GM19023 (cell line): ENCODE data around the gene CARD11.
A peak's percentile ranks its signal among the peaks of the same experiment; 100 is the strongest.

Experiments
- ATAC-seq: cut with Tn5 transposase; IDR thresholded peaks from one replicate; pipeline ENCODE4 v1.9.1; 2021; ENCODE audit warnings: mild to moderate bottlenecking, moderate library complexity; ENCODE audit not compliant: unreplicated experiment

Gene CARD11

DNA sequence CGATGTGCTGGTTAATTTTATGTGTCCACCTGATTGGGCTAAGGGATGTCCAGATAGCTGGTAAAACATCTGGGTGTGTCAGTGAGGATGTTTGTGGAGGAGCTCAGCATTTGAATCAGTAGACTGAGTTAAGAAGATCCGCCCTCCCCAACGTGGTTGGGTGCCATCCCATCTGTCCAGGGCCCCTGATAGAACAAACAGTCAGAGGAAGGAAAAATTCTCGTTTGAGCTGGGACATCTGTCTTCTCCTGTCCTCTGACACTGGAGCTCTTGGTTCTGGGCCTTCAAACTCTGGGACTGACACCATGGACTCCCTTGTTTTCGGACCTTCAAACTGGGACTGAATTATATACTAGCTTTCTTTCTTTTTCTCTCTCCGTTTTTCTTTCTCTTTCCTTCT lies 59.6 kb downstream of the CARD11 start:
- ATAC-seq, result no peak

DNA sequence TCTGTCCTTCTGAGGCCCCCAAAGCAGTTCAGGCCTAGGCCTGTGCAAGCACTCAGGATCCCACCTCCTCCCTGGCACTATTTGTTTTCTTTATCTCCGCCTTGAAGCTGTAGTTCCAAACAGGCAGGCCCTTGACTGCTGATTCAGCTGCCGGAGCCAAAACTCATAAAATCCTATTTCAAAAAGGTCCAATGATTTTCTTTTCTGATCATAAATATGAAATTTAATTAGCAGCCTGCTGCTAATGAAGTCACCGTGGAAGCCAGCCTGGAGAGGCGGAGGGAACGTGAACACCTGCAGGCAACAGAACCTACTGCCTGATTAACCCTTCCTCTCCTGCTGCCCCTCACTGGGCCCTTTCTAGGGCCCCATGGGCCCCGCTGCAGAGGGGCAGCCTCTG lies 60.1 kb downstream of the CARD11 start:
- ATAC-seq, result no peak

DNA sequence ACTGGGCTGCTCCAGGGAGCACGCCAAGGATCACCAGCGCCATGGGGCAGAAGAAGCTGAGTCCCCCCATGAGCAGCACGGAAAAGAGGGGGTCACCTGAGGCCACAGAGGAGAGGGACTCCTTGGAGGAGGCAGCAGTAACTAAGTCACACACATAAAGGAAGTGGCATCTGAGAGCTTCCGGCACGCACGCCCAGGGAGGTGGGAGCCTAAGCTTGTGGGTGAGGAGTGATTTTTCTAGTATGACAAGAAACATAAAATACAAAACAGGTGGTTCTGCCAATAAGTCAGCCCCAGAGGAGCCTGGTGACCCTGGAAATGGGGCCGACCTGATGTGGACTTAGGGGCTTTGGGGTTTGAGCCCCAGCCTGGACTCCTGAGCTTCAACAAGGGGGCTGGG lies 60.8 kb downstream of the CARD11 start:
- no peak for ATAC-seq

DNA sequence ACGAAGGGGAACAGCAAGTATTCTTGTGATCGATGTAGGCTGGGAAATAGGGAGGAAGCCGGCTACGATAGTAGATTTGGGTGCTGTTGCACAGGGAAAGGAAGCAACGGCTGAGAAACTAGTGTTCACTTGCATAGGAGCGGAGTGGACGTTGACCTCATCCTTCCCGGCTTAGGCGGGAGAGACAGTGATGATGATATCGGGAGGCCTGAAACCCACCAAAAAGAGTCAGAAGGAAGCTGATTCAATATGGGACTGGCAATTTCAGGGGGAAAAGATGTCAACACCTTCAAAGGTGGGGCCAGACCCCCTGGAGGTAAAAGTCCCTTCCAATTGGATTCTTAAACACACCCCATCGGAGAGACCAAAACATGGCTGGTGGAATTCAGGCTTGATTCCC lies 61.3 kb downstream of the CARD11 start:
- ATAC-seq, result no peak

DNA sequence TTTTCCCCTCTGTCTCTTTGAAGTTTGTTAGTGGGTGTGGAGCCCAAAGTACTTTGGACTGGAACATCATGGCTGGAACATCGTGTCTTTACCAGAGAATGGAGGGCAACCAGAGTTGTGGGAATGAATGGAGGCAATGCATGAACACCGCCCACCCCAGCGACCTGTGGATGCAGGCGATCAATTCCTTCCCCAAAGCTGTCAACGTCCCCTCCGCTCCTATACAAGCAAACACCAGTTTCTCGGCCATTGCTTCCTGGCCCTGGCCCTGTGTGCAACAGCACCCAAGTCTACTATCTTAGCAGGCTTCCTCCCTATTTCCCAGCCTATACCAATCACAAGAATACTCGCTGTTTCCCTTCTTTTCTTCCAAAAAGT lies 62.6 kb downstream of the CARD11 start:
- ATAC-seq, result no peak

DNA sequence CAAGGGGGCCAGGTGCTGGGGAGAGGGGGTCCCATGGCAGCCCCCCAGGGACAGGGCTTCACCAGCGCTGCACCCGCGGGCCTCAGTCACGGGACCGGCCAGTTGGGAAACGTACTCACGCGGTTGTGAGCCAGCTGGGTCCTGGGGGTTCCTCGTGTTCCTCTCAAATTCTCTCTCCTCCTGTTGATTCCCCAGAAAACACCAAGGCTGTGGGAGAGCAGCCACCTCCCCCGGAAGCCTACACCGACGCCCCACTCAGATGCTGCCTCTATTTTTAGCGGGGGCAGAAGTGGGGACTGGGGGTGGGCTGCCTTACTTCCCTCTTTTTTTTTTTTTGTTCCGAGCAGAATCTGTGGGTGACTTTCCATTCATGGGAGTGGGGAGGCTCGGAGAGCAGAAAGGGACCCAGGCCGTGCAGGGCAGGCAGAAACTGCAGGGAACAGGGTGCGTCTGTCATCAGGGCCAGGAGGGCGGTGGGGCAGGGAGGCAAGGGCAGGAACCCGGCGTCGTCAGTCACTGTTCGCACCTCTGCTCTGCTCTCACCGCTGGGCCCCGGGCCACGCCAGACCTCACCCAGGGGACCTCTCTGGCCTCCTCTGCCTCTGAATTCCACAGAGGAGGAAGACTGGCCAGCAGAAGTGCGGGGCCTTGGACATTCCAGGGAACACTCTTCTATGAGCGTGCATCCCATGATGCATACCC lies 63.1 kb downstream of the CARD11 start:
- ATAC-seq, result no peak

DNA sequence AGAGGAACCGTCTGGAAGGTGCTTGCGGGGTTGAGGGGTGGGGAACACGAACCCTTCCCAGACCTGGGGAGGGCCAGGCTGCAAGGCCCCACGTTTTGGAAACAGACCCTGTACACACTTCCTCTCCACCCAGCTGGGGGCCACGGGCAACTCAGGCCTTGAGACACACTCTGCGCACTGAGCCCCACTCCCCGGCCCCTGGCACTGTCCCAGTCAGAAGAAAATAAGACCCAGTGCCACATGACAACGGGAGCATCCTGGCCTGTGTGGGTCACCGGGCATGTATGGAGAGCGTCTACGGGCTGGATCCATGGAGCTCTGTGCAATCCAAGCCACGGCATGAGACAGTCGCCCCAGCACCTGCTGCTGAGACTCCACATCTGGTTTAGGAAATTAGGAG lies 63.7 kb downstream of the CARD11 start:
- ATAC-seq, result no peak

DNA sequence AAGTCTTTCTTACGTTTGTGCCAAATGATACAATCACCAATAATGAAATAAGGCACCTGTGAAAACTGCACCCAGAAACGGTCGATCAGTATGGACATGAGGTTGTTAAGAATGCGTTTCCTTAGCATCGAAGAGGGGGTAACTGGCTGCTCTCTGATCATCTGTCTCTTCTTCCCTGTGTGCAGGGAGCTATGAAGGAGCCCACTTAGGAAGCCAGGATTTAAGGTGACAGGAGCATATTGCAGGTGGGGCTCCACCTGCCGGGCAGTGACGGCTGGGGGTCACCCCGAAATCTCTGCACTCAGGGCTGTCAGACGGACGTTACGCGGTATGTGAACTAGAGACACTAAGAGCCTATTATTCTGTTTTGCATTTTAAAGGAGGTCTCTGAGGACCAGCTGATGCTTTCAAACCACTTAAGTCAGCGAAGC lies 64.5 kb downstream of the CARD11 start:
- no peak for ATAC-seq

DNA sequence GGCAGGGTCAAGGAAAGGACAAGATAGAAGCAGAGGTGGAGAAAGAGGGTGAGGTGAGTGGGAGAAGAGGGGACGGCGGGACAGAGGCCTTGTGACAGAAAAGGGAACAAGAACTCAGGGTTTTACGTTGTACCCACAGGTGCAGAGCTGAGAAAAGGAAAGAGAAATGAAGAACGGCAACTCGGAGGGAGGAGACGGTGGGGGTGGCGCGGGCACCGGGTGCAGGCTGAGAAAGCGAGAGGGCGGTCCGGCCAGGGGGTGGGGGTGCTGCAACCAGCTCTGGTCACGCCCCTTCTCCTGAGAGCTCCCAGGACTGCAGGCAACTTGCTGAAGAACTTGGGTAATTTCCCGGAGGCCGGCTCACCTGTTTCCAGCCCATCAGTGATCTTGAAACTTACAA lies 65.3 kb downstream of the CARD11 start:
- peak; percentile 85 for ATAC-seq

DNA sequence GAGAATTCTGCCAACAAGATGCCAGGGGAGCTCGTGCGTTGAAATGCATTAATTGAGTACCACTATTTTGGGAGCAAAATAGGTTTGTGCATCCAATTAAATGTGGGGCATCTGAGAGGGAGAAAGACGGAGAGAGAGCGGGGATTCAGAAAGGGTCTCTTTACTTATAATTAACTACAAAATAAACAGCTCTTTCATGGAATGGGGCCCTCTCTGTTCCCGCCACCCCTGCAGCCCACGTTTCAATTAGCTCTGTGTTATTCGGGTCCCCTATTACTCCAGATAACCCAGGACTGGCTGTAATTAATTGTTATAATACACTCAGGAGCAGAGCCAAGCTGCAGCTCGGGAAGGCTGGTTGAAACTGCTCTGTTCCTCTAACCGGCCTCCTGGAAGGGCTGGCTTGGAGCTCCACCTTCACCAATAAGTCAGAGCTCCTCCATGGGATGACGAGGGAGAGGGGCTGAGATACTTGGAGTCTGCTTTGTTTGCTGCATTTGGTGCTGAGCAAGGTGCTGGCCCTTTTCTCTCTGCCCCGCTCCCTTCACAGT lies 67.8 kb downstream of the CARD11 start:
- ATAC-seq, result no peak

DNA sequence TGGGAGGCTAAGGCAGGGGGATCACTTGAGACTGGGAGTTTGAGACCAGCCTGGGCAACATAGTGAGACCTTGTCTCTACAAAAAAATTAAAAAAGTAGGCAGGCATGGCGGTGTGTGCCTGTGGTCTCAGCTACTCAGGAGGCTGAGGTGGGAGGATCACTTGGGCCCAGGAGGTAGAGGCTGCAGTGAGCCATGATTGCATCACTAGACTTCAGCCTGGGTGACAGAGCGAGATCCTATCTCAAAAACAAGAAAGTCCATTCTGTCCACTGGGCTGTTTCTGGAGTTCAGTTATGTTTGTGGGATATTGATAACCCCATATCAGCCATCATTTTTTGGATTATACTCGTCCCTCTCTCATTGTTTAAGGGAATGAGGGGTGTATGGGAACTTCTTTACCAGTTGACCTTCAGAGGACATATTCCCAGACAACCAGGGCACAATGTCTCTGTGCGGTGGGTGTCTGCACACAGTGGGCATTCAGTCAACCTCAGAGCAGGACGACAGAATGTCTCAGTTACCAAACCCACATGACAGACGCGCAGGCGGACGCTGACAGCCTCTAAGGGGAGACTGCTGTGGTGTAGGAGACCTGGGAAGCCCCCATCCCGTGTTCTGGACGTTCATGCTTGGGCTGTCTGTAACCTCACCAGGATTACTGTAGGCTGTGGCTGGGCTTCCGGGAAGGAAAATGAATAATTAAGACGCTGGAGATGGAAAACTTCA lies 69.4 kb downstream of the CARD11 start:
- ATAC-seq, result no peak

DNA sequence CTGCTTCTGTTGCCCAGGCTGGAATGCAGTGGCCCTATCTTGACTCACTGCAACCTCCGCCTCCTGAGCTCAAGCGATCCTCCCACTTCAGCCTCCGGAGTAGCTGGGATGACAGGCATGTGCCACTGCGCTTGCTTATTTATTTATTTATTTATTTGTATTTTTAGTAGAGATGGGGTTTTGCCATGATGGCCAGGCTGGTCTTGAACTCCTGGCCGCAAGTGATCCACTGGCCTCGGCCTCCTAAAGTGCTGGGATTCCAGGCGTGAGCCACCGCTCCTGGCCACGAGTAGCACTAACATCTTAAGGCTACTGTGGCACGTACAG lies 70.9 kb downstream of the CARD11 start:
- ATAC-seq, result no peak

DNA sequence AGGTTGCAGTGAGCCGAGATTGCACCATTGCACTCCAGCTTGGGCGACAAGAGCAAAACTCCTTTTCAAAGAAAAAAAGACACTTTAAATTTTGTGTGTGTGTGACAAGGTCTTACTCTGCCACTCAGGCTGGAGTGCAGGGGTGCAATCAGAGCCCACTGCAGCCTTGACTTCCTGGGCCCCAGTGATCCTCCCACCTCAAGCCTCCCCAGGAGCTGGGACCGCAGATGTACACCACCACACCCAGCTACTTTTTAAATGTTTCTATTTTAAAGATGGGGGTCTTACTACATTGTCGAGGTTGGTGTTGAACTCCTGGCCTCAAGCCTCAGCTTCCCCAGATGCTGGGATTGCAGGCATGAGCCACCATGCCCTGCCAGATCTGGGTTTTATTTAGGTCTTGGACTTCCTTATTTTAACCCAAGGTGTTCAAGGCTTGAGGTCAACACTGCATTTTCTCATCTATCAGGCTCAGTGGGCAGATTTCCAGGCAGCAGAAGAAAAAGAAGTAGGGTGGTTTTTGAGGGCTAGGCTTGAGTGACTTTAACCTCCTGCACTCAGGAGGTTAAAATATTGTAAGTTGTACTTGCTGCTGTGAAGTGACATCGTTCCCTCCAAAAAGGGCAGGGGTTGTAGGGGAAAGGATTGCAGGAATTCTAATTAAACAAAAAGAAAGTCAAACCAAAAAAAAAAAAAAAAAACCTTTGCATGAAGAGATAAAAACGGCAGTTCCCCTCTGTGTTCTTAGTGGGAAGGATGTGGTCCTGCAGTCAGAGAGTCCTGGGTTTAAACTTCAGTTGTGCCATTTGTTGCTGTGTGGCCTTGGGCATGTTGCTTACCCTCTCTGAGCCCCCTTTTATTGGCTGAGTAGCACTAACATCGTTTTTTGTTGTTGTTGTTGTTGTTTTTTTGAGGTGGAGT lies 71.5 kb downstream of the CARD11 start:
- ATAC-seq, result peak; percentile 58

DNA sequence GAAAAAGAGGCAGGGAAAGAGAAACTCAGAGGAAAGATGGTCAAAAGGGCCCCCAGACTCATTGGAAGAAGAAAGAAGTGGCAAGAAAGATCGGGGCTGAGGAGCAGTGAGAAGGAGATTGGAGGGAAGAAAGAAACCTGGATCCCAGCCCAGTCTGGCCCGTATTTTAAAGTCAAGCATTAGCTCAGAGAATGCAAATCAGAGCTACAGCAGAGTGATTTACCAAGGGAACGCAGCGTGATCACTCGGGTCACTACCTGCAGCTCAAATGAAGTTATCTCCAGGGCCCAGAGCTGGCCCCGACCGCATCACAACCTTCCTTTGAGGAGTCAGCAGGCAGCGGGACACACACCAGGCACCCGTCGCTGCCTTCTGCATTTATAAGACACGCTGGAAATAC lies 72.8 kb downstream of the CARD11 start:
- no peak for ATAC-seq

DNA sequence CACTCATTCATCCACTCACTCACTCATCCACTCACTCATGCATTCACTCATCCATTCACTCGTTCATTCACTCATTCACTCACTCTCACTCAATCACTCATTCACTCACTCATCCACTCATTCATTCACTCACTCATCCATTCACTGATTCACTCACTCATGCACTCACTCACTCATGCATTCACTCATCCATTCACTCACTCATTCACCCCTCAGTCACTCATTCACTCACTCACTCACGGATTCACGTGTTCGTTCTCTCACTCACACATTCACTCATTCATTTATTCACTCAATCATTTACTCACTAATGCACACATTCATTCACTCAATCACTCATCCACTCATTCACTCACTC lies 73.4 kb downstream of the CARD11 start:
- no peak for ATAC-seq

DNA sequence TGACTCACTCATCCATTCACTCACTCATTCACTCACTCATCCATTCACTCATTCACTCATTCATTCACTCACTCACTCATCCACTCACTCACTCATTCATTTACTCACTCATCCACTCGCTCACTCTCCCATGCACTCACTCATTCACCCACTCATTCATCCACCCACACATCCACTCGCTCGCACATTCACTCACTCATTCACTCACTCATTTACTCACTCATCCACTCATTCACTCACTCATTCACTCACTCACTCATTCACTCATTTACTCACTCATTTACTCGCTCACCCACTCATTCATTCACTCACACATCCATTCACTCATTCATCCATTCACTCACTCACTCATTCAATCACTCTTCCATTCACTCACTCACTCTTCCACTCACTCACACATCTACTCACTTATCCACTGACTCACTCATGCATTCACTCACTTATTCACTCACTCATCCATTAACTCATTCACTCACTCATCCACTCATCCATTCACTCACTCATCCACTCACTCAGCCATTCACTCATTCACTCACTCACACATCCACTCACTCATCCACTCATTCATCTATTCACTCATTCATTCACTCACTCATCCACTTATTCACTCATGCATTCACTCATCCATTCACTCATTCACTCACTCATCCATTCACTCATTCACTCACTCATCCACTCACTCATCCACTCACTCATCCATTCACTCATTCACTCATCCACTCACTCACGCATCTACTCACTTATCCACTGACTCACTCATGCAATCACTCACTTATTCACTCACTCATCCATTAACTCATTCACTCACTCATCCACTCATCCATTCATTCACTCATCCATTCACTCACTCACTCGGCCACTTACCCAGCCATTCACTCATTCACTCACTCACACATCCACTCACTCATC lies 74.0 kb downstream of the CARD11 start:
- ATAC-seq, result no peak

DNA sequence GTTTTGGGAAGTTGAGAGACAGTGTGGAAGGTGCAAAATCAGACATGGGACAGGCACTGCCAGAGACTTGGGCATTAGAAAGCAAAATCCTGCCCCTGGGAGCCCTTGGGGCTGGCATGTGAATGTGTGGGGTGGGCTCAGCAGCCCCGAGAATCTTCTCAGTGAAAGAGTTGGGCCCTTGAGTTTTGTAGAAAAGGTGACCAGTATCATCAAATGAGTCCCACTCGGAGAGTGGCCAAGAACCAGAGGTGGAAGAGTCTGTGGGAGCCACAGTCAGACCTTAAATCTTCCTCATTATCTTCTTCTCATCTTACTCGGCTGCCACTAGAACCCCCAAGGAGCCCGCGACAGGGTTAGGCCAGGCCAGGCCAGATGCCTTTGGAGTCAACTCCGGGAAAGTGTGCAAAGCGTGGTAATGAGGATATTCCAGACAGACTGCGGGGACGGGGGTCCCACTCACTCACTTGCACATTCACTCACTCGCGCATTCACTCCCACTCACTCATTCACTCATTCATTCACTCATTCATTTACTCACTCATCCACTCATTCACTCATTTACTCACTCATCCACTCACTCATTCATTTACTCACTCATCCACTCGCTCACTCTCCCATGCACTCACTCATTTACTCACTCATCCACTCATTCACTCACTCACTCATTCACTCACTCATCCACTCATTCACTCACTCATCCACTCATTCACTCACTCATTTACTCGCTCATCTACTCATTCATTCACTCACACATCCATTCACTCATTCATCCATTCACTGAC lies 74.9 kb downstream of the CARD11 start:
- ATAC-seq, result no peak

DNA sequence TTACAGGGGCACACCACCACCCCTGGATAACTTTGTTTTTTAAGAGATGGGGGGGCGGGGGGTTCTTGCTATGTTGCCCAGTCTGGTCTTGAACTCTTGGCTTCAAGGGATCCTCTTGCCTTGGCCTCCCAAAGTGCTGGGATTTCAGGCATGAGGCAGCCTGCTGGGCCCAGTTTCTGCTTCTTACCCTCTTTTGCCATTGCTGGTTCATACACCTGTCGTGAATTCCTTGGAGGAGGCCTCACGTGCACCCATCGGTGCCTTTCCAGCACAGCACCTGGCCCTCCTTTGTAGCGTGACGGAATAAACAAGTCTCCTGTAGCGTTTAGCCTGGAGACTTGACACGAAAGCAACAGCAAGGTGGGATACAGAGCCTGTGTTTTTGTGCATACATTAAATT lies 75.5 kb downstream of the CARD11 start:
- no peak for ATAC-seq

DNA sequence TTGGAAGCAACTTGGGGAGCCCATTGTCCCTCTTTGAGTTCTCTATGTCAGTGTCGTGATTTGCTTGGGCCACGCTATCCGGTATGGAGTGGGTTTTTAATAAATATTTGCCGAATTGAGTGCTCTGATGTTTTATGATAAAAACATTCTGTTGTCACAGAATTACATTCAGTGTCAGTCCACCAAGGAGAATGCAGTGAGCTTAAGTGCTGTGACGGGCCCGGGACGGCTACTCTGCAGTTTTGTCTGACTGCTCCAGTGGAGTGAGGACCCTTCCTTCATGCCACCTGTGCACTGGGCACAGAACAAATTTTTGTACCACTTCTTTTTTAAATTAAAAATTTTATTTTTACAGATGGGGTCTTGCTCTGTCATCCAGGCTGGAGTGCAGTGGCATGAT lies 76.0 kb downstream of the CARD11 start:
- no peak for ATAC-seq

DNA sequence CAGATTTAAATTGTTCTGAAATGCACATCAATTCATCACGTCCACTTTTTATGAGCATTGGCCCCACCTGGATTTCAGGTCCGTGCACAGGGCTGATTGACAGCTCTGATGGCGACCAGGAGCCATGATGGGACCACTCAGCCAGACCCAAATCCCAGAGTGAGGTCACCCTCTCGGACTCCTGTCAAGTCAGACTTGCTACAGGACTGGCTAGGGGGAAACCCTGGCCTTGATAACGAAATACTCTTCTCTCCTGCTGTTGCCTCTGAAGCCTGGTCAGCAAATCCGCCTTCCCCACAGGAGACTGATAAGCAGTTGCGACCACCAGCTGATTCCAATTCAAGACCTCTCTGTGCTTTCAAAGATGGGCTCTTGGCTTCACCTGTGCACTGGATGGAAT lies 76.4 kb downstream of the CARD11 start:
- ATAC-seq, result no peak
